ENCODE measurements around the gene GRAMD1C.

GRAMD1C gene

GRCh38 chr3:113910966-113911365 is 72.4 kb downstream of the GRAMD1C start:
- DNase-seq (ENCODE audit: low read depth): no peak
- TF ChIP-seq, protein P1, sequence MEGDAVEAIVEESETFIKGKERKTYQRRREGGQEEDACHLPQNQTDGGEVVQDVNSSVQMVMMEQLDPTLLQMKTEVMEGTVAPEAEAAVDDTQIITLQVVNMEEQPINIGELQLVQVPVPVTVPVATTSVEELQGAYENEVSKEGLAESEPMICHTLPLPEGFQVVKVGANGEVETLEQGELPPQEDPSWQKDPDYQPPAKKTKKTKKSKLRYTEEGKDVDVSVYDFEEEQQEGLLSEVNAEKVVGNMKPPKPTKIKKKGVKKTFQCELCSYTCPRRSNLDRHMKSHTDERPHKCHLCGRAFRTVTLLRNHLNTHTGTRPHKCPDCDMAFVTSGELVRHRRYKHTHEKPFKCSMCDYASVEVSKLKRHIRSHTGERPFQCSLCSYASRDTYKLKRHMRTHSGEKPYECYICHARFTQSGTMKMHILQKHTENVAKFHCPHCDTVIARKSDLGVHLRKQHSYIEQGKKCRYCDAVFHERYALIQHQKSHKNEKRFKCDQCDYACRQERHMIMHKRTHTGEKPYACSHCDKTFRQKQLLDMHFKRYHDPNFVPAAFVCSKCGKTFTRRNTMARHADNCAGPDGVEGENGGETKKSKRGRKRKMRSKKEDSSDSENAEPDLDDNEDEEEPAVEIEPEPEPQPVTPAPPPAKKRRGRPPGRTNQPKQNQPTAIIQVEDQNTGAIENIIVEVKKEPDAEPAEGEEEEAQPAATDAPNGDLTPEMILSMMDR (conservative IDR thresholded peaks at IDR 0.05; ENCODE audit: low read depth, low read length): no peak
- H3K4me3 ChIP-seq (ENCODE audit: low read length): no peak overlapping the region

DNA sequence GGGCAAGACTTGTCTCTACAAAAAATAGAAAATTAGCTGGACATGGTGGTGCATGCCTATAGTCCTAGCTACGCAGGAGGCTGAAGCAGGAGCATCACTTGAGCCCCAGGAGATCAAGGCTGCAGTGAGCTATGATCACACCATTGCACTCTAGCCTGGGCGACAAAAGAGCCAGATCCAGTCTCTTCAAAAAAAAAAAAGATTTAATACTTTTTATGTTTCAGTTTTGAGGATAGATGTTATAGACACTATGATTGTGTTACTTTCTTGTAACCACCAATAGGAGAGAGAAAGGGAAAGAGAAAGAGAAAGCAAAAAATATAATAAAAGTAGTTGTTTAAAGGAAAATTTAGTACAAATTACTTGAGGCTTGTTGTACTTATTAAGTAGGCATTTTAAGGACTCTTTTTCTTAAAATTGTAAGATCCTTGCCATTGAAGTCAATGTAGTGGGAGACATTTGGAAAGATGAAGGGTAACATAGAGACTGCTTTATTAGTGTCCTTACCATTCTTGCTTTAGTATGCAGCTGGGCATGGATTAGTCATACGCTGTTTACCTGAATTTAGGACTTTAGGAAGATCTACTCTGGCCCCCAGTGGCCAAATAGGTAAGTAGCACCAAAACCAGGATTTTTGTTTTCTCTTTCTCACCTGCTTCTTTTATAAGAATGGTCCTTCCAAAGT is 74.1 kb downstream of the GRAMD1C start:
- no peak overlapping the region for H3K4me3 ChIP-seq (ENCODE audit: low read length)
- TF ChIP-seq, protein P1 (conservative IDR thresholded peaks at IDR 0.05; ENCODE audit: low read depth, low read length): peak; percentile 73
- peak; percentile 31 for DNase-seq (ENCODE audit: low read depth)

GRCh38 chr3:113914646-113915045 is 76.1 kb downstream of the GRAMD1C start:
- no peak for DNase-seq (ENCODE audit: low read depth)
- H3K4me3 ChIP-seq (ENCODE audit: low read length): no peak overlapping the region
- TF ChIP-seq, protein P1 (conservative IDR thresholded peaks at IDR 0.05; ENCODE audit: low read depth, low read length): no peak

- no peak for DNase-seq (ENCODE audit: low read depth)
- TF ChIP-seq, protein P1 (conservative IDR thresholded peaks at IDR 0.05; ENCODE audit: low read depth, low read length): no peak
- H3K4me3 ChIP-seq (ENCODE audit: low read length): no peak overlapping the region
Measured at GRCh38 chr3:113927556-113927955, 89.0 kb downstream of the GRAMD1C start.

GRCh38 chr3:113946831-113947230 is 108.2 kb downstream of the GRAMD1C start:
- peak overlapping the region; percentile 68 for H3K4me3 ChIP-seq (ENCODE audit: low read length)
- TF ChIP-seq, protein P1 (conservative IDR thresholded peaks at IDR 0.05; ENCODE audit: low read depth, low read length): no peak
- DNase-seq (ENCODE audit: low read depth): no peak

DNA sequence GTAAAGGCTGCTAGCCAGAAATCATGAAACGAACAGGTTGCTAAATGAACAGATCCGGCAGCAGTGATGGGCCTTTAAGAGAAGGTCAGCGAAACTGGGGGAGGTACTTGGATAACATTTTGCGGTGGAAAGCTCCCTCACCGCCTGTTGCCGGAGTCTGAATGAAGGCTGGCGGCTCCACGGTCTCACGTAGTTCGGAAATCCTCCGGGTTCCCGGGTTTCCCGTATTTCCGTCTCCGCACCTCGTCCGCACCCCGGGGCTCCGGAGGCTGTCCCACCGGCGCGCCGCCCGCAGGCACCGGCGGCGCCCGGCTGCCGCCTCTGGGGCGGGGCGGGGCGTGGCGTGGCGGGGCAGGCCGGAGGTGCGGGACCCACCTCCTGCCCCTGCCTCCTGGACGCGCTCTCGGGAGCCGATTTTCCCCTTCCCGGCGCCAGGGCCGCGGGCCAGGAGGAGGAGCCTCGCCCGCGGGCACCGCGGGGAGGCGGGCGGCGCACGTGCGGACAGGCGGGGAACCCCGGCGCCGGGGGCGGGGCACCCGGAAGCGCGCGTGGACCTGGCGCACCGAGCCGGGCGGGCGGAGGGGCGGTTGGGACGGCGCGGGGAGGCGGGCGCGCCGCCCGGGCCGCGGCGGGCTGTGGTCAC is 108.9 kb downstream of the GRAMD1C start, which contains the start of gene ZDHHC23:
ZDHHC23 (plus strand) TSS at position 642 of the 643 bp plus-strand sequence. CDS start 790 bp downstream, outside the sequence.
- no peak for DNase-seq (ENCODE audit: low read depth)
- TF ChIP-seq, protein P1 (conservative IDR thresholded peaks at IDR 0.05; ENCODE audit: low read depth, low read length): no peak
- H3K4me3 ChIP-seq (ENCODE audit: low read length): peak within 1 kb of the TSS; percentile 73

Measured in retinal pigment epithelial cell (primary cell).